ENCODE results near the gene CAMK2B. TPM values are rescaled to one million over a fixed set of nuclear protein-coding genes. Genes with fewer than 3 reads are reported as not detected.

CAMK2B gene
- total RNA-seq, 1 experiment from 2014 or later = 0.13 TPM

DNA sequence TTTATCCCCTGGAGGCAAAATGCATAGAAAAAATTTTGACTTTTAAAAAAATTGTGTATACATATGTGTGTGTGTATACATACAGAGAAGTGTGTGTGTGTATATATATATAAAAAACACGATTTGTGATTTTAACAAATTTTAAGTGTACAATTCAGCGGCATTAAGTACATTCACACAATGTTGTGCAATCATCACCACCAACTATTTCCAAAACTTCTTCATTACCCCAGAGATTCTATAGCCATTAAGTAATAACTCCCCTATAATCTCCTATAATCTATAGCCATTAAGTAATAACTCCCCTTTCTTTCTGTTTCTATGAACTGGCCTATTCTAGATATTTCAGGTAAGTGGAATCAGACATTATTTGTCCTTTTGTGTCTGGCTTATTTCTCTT lies 20.7 kb upstream of the CAMK2B start:
- H3K27me3 ChIP-seq (replicated peaks; ENCODE audit: insufficient read depth, low read depth, low read length, poor library complexity) = no peaks in the 10 kb centered on the region
- no peaks in the 10 kb centered on the region for H3K36me3 ChIP-seq (ENCODE audit: insufficient read depth, low read length, poor library complexity, severe bottlenecking)
- H3K9me3 ChIP-seq (ENCODE audit: low read depth, low read length, poor library complexity, severe bottlenecking) = no peaks in the 10 kb centered on the region
- TF ChIP-seq, protein P1, sequence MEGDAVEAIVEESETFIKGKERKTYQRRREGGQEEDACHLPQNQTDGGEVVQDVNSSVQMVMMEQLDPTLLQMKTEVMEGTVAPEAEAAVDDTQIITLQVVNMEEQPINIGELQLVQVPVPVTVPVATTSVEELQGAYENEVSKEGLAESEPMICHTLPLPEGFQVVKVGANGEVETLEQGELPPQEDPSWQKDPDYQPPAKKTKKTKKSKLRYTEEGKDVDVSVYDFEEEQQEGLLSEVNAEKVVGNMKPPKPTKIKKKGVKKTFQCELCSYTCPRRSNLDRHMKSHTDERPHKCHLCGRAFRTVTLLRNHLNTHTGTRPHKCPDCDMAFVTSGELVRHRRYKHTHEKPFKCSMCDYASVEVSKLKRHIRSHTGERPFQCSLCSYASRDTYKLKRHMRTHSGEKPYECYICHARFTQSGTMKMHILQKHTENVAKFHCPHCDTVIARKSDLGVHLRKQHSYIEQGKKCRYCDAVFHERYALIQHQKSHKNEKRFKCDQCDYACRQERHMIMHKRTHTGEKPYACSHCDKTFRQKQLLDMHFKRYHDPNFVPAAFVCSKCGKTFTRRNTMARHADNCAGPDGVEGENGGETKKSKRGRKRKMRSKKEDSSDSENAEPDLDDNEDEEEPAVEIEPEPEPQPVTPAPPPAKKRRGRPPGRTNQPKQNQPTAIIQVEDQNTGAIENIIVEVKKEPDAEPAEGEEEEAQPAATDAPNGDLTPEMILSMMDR (conservative IDR thresholded peaks at IDR 0.05; ENCODE audit: low read depth, low read length) = no peak
- TF ChIP-seq EZH2 (IDR thresholded peaks at IDR 0.05; ENCODE audit: borderline replicate concordance, low read depth, low read length, poor library complexity, severe bottlenecking) = no peak
- H3K27ac ChIP-seq (ENCODE audit: low read depth, low read length, poor library complexity, severe bottlenecking) = no peak overlapping the region
- ChIA-PET CTCF (no interaction called here), POLR2A (ENCODE audit: low non-redundant PET) (no interaction called here)
- no peak overlapping the region for H3K4me3 ChIP-seq (ENCODE audit: low read depth, low read length, poor library complexity, severe bottlenecking)
- no peaks in the 10 kb centered on the region for H3K4me1 ChIP-seq (ENCODE audit: insufficient read depth, low read length, poor library complexity, severe bottlenecking)
- no peak for DNase-seq (ENCODE audit: low spot score)
- BruUV-seq (replicated peaks) = no TSS peak
- intact Hi-C loops (cut with micrococcal nuclease; ENCODE audit: unreplicated experiment) = no loop called here

DNA sequence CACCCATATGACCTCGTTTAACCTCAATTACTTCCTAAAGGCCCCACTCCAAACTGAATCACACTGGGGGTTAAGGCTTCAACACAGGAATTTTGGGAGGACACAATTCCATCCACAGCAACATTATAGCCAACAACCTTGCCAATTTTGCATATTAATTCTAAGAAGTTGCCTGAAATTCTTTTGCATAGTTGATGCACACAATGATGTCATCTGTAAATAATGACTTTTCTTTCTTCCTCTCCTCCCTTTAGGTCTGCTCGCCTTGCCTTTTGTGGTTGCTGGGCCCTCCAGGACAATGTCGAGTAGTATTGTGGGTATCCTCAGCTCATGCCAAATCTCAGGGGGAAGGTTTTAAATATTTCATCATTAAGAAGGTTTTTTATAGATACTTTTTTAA lies 16.0 kb upstream of the CAMK2B start:
- peaks cover 3% of the 10 kb centered on the region for H3K27me3 ChIP-seq (replicated peaks; ENCODE audit: insufficient read depth, low read depth, low read length, poor library complexity)
- CTCF ChIA-PET = no interaction called here
- no peak for DNase-seq (ENCODE audit: low spot score)
- no TSS peak for BruUV-seq (replicated peaks)
- intact Hi-C loops (cut with micrococcal nuclease; ENCODE audit: unreplicated experiment) = no loop called here
- POLR2A ChIA-PET (ENCODE audit: low non-redundant PET) = no interaction called here
- no peaks in the 10 kb centered on the region for H3K4me1 ChIP-seq (ENCODE audit: insufficient read depth, low read length, poor library complexity, severe bottlenecking)
- no peak overlapping the region for H3K27ac ChIP-seq (ENCODE audit: low read depth, low read length, poor library complexity, severe bottlenecking)
- no peaks in the 10 kb centered on the region for H3K9me3 ChIP-seq (ENCODE audit: low read depth, low read length, poor library complexity, severe bottlenecking)
- TF ChIP-seq, protein P1 (conservative IDR thresholded peaks at IDR 0.05; ENCODE audit: low read depth, low read length) = no peak
- TF ChIP-seq EZH2 (IDR thresholded peaks at IDR 0.05; ENCODE audit: borderline replicate concordance, low read depth, low read length, poor library complexity, severe bottlenecking) = no peak
- H3K4me3 ChIP-seq (ENCODE audit: low read depth, low read length, poor library complexity, severe bottlenecking) = no peak overlapping the region
- no peaks in the 10 kb centered on the region for H3K36me3 ChIP-seq (ENCODE audit: insufficient read depth, low read length, poor library complexity, severe bottlenecking)

DNA sequence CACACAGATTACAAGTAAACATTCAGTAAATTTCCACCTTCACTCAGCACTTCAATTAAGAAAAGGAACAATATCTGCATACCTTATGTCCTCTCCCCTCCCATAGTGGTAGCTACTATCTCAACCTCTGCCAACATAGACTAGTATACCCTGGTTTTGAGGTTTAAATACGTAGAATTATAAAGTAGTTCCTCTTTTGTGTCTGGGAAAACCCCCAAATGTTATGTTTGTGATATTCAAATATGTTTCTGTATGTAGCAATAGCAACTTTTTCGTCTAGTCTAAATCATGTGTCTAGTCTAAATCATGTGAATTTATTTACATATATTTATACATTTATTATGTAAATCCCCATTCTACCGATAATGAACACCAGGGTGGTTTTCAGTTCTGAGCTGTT lies 13.2 kb upstream of the CAMK2B start:
- no peak for DNase-seq (ENCODE audit: low spot score)
- intact Hi-C loops (cut with micrococcal nuclease; ENCODE audit: unreplicated experiment) = no loop called here
- CTCF ChIA-PET = no interaction called here
- peaks cover 8% of the 10 kb centered on the region for H3K4me1 ChIP-seq (ENCODE audit: insufficient read depth, low read length, poor library complexity, severe bottlenecking)
- no peak overlapping the region for H3K4me3 ChIP-seq (ENCODE audit: low read depth, low read length, poor library complexity, severe bottlenecking)
- POLR2A ChIA-PET (ENCODE audit: low non-redundant PET) = no interaction called here
- H3K27me3 ChIP-seq (replicated peaks; ENCODE audit: insufficient read depth, low read depth, low read length, poor library complexity) = peaks cover 3% of the 10 kb centered on the region
- no peak for TF ChIP-seq EZH2 (IDR thresholded peaks at IDR 0.05; ENCODE audit: borderline replicate concordance, low read depth, low read length, poor library complexity, severe bottlenecking)
- TF ChIP-seq, protein P1 (conservative IDR thresholded peaks at IDR 0.05; ENCODE audit: low read depth, low read length) = no peak
- BruUV-seq (replicated peaks) = no TSS peak
- no peak overlapping the region for H3K27ac ChIP-seq (ENCODE audit: low read depth, low read length, poor library complexity, severe bottlenecking)
- no peaks in the 10 kb centered on the region for H3K36me3 ChIP-seq (ENCODE audit: insufficient read depth, low read length, poor library complexity, severe bottlenecking)
- no peaks in the 10 kb centered on the region for H3K9me3 ChIP-seq (ENCODE audit: low read depth, low read length, poor library complexity, severe bottlenecking)
